ENCODE results near the gene DDX43. TPM values are rescaled to one million over a fixed set of nuclear protein-coding genes. Genes with fewer than 3 reads are reported as not detected.
"Not testable (repeated sequence)": the region's sequence is repeated elsewhere in the genome, so short reads cannot be mapped to it uniquely, and the experiment has no call there.

The DDX43 gene
- total RNA-seq, 1 experiment from 2014 or later, result not detected

- POLR2A ChIA-PET, result no interaction called here
- CTCF ChIA-PET, result interaction anchor here (0.8 kb wide), 1 partner anchor 14 kb away, joined by 5 read pairs; no protein-coding TSS in a partner anchor
Measured at GRCh38 chr6:73375216-73375615, 19.4 kb upstream of the DDX43 start.

GRCh38 chr6:73377225-73377624 is 17.4 kb upstream of the DDX43 start:
- Histone ChIP-seq H3K27me3 (replicated peaks; ENCODE audit: control insufficient read depth, insufficient read depth, low read length) (no peaks in the 10 kb centered on the region), H3K36me3 (ENCODE audit: control insufficient read depth, insufficient read depth, low read length) (no peaks in the 10 kb centered on the region), H3K4me1 (peaks cover 8% of the 10 kb centered on the region), H3K9me3 (no peaks in the 10 kb centered on the region), H3K4me3 (ENCODE audit: low read depth, low read length) (no peak overlapping the region)
- ChIA-PET CTCF (interaction anchor here (1.6 kb wide), 1 partner anchor 12 kb away, joined by 7 read pairs; no protein-coding TSS in a partner anchor), POLR2A (no interaction called here)
- BruUV-seq (replicated peaks), result no TSS peak
- Mint-ChIP-seq H3K4me1 (ENCODE audit: low read depth, unreplicated experiment) (no peaks in the 10 kb centered on the region), H3K27ac (ENCODE audit: unreplicated experiment) (no peak overlapping the region), H3K9me3 (ENCODE audit: unreplicated experiment) (no peaks in the 10 kb centered on the region), H3K36me3 (ENCODE audit: insufficient read depth, unreplicated experiment) (no peaks in the 10 kb centered on the region), H3K27me3 (ENCODE audit: insufficient read depth, unreplicated experiment) (no peaks in the 10 kb centered on the region), H3K4me3 (ENCODE audit: unreplicated experiment) (no peak overlapping the region)
- intact Hi-C loops (cut with micrococcal nuclease; ENCODE audit: unreplicated experiment), result no loop called here
- no peak for DNase-seq
- no peak for TF ChIP-seq CTCF (IDR thresholded peaks at IDR 0.05; ENCODE audit: insufficient read depth in 1 of 2, low read depth in 1 of 2, low read length in 1 of 2, severe bottlenecking in 1 of 2, unreplicated experiment in 1 of 2)

More at GRCh38 chr6:73375216-73375615, 19.4 kb upstream of the DDX43 start:
- no peak overlapping the region for H3K4me3 Mint-ChIP-seq (ENCODE audit: unreplicated experiment)
- intact Hi-C loops (cut with micrococcal nuclease; ENCODE audit: unreplicated experiment), result loop anchor here (2.0 kb wide), 1 partner anchor 64 kb away; no protein-coding TSS in a partner anchor
- no peak for TF ChIP-seq CTCF (IDR thresholded peaks at IDR 0.05; ENCODE audit: insufficient read depth in 1 of 2, low read depth in 1 of 2, low read length in 1 of 2, severe bottlenecking in 1 of 2, unreplicated experiment in 1 of 2)
- Histone ChIP-seq H3K9me3 (no peaks in the 10 kb centered on the region), H3K36me3 (ENCODE audit: control insufficient read depth, insufficient read depth, low read length) (no peaks in the 10 kb centered on the region), H3K4me3 (ENCODE audit: low read depth, low read length) (no peak overlapping the region), H3K4me1 (peaks cover 8% of the 10 kb centered on the region), H3K27me3 (replicated peaks; ENCODE audit: control insufficient read depth, insufficient read depth, low read length) (no peaks in the 10 kb centered on the region)
- no peaks in the 10 kb centered on the region for H3K9me3 Mint-ChIP-seq (ENCODE audit: unreplicated experiment)
- no TSS peak for BruUV-seq (replicated peaks)
- H3K27ac Mint-ChIP-seq (ENCODE audit: unreplicated experiment), result no peak overlapping the region
- H3K27me3 Mint-ChIP-seq (ENCODE audit: insufficient read depth, unreplicated experiment), result no peaks in the 10 kb centered on the region
- H3K36me3 Mint-ChIP-seq (ENCODE audit: insufficient read depth, unreplicated experiment), result no peaks in the 10 kb centered on the region
- no peaks in the 10 kb centered on the region for H3K4me1 Mint-ChIP-seq (ENCODE audit: low read depth, unreplicated experiment)
- peak; percentile 62 to 63 for DNase-seq

DNA sequence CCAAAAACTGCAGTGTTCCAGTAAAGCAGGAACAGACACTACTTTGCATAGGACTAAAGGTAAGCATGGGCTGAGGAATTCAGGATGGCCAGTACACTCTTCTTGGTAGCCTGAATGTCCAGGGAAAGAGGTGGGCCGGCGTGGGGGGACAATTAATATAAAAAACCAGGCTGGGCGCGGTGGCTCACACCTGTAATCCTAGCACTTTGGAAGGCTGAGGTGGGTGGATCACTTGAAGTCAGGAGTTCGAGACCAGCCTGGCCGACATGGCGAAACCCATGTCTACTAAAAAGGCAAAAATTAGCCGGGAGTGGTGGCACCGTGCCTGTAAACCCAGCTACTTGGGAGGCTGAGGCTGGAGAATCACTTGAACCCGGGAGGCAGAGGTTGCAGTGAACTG is 13.1 kb upstream of the DDX43 start:
- H3K9me3 ChIP-seq; H3K36me3 Mint-ChIP-seq (ENCODE audit: insufficient read depth, unreplicated experiment); H3K27me3 Mint-ChIP-seq (ENCODE audit: insufficient read depth, unreplicated experiment); H3K4me1 Mint-ChIP-seq (ENCODE audit: low read depth, unreplicated experiment); POLR2A ChIA-PET; CTCF ChIA-PET; H3K4me3 ChIP-seq (ENCODE audit: low read depth, low read length); H3K4me3 Mint-ChIP-seq (ENCODE audit: unreplicated experiment); H3K36me3 ChIP-seq (ENCODE audit: control insufficient read depth, insufficient read depth, low read length); H3K4me1 ChIP-seq; DNase-seq; H3K9me3 Mint-ChIP-seq (ENCODE audit: unreplicated experiment); intact Hi-C loops (cut with micrococcal nuclease; ENCODE audit: unreplicated experiment); H3K27ac Mint-ChIP-seq (ENCODE audit: unreplicated experiment); H3K27me3 ChIP-seq (replicated peaks; ENCODE audit: control insufficient read depth, insufficient read depth, low read length); BruUV-seq (replicated peaks): not testable (repeated sequence)

Measured in Caco-2 (cell line).